C1 segment of cervical spinal cord (tissue), 14 donors: Measurements from ENCODE around the gene TTLL11.
A peak's percentile ranks its signal among the peaks of the same experiment; 100 is the strongest.

Experiments
- DNase-seq, 14 donors: peaks; one replicate each; lab custom pipeline; 2025; lab: John Stamatoyannopoulos, UW

Gene TTLL11

DNA sequence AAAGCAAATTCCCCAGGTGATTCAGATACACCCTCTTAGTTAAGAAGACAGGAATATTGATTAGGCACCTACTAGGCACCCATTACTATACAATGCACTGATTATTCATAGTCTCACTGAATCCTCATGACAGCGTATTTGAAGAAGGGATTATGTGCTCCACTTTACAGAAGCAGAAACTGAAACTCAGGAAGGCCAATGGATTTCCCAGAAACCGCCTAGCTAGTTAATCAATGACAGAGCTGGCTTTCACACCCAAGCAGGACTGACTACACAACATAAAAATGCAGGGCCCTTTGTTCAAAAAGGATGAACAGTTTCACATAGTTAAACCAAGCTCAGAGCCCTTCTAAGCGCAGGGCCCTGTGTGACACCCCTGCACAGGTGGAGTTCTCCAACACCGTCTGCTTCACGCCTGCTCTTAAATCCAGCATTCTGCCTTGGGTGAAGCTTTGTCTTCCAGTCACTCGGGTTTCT, 117.3 kb downstream of the TTLL11 start:
- DNase-seq, result no peak

DNA sequence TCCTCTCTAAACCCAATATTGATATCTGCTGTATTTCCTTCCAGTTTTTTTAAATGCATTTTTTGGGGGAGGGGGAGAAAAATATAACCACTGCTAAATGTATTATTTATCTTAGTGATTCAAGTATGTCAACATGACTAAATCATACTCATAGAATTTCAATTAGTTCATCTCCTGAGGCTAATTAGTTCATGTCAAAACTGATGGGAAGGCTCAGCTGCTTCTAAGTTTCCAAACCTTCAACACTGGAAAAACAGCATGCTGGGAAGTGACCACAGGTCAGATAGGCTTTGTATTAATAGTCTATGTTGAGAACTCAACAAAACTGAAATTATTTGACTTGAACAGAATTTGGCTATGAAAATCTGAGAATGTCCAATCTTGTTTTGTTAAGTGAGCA, 118.7 kb downstream of the TTLL11 start:
- DNase-seq, result no peak

DNA sequence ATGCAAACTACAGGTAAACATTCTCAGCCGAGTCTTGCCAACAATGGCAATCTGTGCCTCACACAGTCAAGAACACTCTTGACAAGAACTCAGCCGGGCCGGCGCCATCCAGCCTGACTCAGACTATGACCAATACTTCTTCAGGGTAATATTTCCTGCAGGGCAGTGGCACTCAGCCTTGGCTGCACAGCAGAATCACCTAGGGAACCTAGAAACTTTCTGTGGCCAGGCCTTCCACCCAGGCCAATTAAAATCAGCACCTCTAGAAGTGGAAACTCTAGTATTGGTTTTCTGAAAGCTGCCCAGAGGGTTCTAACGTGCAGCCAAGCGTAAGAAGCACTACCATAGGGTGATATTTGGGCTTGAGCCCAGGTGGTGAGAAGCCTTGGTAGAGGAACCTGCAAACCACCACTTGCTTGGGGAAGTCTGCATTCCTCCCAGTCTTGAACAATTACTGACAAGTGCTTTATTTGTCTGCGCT, 120.6 kb downstream of the TTLL11 start:
- DNase-seq, result peak in 3 of 14 donors; percentile 12 to 76 (median 29)

DNA sequence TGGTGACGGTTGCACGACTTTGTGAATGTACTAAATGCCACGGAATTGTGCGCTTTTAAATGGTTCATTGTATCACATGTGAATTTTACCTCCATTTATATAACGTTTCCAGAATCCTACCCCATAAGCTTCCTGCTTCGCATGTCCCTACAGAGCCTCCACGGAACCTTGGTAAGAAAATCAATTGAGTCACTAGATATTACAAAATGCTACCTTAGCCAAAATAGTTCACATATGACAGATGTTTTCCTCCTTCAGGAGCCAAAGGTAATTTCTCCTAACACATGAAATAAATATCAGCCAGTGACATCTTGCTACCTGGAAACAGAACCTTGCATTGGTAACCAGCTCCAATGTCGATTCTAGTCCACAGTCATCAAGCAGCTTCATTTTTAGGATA, 125.1 kb downstream of the TTLL11 start:
- DNase-seq, result no peak

DNA sequence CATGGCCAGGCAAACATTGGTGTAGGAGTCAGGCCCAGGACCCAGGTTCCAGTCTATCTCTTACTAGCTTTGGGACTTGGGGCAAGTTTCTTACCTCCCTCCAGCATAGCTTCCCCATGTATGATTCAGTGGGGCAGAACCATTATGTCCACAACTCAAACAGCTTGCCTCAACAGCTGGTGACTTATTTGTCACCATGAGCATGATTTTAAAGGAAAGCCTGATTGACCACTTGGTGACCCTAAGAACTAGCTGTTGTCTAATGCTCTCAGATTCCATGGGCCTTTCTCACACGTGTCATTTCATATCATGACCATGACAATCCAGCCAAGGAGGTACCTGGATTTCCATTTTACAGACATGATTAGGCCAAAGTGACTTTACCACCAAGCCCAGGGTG, 126.4 kb downstream of the TTLL11 start:
- DNase-seq, result no peak

DNA sequence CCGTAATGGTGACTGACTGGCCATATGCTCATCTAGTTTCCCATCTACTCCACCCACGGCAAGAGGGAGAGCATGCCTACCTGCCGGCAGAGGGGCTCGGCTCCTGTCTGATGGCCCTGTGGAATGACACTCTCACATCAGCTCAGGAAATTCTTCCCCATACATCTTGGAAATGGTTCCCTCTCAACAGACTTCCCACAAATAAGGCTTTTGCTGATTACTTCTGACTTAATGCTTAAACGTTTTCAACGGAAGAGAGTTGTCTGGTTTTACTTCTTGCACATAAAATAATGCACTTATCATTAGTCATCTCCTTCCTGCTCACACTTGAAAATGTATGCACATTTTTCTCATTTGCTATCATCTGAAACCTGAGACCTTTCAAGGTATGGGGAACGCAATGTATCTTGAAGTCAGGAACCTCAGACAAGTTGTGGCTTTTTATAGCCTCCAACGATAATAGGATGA, 129.5 kb downstream of the TTLL11 start:
- DNase-seq, result no peak

DNA sequence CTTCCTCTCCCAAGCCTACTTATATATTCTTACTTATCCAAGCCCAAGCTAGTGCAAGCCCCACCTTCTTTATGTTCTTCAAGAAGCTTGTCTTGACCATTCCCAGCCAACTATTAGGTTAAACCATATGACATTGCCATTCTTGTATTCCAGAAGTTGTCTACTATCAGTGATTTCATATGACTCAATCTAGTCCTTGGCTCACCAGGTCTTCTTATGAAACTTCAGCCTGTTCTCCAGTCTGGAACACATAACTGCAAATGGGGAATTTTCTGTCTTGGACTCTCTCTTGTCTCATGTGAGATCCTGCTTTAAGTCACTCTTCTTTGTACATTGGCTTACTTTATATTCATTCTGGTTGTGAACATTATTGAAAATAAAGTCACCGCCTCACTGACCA, 130.7 kb downstream of the TTLL11 start:
- no peak for DNase-seq

DNA sequence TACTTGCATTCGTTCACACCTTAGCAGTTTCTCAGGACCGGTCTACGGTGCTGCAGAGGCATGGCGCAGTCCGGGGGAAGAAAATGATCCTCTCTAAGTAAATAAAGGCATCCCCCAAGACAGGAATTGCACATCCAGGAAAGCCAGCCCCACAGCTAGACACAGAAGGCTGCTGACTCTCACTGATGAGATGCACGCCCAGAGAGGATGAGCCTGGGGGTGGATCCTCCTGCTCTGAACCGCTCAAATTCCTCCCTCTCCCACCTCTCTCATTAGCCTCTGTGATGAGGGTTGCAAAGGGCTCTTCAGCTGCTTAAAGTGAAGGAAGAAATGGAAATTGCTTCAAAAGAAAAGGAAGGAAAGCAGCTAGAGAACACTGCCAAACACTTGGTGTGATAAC, 132.4 kb downstream of the TTLL11 start:
- DNase-seq, result no peak

DNA sequence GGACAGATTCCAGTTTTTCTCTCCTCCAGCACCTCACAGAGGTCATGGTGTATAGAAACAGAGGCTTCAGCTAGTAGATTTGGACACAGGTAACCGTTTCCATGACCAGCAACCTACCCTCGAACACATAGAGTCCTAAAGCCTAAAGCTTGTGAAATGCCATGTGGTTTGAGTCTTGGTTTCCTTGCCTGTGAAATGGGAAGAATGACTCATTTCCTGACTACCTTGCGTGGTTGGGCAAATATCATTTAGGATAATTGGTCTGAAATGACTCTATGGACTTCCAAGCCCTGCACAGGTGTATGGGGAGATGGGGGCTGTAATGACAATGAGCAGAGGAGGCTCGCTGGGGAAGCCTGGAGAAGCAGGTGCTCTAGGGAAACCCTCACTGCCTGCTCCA, 134.6 kb downstream of the TTLL11 start:
- DNase-seq, result no peak

DNA sequence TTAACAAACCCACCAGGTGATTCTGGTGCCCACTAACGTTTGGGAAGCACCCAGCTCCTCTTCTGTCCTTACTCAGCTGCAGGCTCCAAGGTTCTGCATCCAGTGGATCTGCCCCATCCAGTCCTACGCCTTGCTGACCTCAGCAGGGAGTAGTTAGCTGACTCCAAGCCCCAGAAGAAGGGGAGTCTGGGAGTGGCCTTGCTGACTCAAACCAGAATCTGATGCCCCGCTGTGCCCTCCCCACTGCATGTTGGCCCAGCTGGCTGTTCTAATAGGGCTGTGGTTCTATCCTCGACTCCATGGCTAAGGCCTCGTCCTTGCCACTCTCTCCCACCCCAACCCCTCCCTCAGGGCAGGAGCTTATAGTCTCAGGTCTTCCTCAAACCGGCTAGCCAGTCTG, 136.3 kb downstream of the TTLL11 start:
- no peak for DNase-seq

DNA sequence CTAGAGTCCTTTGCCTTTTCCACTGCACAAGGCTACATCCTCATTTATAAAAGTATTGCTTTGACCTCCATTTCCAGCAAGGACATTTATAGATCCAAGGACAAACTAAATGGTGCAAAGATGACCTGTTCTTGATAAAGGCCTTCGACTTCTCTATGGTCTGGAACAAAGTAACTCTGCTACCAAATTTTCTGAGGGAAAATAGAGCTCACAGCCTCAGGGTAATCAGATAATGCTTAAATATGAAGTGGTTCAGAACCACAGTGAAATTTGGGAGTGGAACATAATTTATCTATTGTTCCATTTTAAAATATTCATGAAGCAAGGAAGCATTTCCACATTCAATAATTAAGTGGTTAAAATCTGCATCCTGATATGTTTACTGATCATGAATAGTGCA, 137.5 kb downstream of the TTLL11 start:
- no peak for DNase-seq

DNA sequence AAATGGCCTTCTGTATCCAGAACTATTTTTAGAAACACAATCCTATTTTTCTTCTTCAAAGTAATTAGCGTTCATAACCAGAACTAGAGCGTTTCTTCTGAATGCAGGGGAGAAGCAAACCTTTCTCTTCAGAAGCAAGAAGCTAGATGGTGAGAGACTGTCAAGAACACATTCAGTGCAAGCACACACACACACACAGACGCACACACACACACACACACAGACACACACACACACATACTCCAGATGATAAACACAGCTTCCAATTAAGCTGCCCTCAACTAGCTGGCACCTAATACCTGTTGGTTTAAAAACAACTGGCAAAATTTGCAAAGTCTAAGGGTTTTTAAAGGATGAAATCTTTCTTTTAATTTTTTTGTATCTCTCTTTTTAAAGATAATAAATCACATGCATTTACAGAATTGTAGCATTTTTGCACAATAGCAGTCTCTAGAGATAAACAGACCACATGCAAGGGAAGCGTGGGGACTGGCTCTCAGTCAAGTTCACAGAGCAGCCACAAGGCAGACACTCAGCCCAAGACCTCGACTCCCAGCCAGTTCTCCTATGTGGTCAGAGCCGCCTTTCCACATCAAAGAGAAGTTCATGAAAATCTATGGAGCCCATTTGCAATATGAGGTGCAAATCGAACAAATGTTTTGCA, 138.5 kb downstream of the TTLL11 start:
- peak in 1 of 14 donors; percentile 18 for DNase-seq

DNA sequence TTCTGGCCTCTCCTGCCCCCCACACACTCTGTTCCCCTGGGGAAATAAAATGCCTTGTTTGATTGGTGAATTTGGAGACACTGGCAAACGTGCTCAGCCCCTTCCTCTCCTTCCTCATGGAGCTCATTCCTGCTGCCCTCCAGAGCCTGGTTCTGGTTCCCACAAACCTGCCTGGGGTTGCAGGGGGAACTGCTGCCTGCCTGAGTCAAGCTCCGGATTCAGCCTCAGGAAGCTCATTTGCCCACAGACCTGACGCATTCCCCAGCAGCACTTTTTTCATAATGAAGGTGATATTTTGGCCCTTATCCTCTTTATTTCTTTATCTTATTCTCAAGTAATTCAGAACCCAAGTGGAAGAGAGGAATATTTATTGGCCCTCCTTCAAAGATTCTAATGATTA, 140.5 kb downstream of the TTLL11 start:
- DNase-seq, result no peak

DNA sequence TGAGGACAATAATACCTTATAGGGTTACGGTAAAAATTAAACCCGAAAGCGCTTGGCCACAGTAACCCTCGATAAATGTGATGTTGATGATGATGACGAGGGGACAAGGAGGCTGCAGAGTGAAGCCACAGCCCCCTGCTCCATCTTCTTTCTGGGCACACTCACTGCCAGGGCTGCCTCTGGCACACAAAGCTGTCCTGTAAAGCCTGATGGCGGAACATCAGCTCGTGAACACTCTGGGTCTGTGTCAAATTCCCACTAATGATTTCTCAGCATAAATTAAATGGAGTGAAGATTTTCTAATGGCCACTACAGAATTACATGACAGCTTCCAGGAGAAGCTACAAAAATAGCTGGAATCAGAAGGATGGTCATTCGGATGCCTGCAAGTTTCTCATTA, 142.2 kb downstream of the TTLL11 start:
- DNase-seq, result no peak

DNA sequence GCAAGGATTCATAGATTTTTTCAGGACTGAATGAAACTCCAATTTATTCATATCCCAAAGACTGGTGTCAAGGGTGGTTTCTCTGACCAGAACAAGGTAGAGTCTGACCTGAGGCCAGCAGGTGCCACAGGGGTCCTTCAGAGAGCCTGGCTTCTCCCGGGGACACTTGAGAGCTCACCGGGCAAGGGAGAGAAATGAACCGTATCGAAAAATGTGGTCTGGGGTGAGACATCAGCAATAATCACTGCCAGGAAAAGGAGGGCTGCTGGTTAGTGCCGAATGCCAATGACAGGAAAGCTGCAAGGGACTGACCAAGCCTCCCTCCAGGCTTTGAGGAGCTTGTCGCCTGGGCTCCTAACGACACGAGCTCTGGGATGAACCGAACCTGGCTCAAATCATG, 142.7 kb downstream of the TTLL11 start:
- peak in 1 of 14 donors; percentile 26 for DNase-seq

DNA sequence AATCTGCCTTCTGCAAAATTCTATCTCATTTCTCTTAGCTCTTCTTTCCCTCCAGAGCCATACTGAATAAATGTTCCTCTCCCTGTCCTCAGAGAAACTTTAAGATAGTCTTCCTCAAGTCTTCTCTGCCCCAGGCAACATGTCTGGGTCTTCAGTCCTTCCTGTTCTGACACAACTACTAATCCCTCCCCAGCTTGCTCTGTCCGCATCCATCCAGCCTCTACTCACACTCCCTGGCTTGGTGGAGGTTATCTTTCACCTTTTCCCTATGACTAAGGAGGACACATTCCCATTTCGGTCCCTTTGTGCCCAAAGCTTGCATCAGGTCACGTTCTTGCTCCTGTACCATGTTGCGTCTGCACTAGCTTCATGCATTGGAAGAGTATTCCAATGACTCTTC, 143.3 kb downstream of the TTLL11 start:
- DNase-seq, result no peak

DNA sequence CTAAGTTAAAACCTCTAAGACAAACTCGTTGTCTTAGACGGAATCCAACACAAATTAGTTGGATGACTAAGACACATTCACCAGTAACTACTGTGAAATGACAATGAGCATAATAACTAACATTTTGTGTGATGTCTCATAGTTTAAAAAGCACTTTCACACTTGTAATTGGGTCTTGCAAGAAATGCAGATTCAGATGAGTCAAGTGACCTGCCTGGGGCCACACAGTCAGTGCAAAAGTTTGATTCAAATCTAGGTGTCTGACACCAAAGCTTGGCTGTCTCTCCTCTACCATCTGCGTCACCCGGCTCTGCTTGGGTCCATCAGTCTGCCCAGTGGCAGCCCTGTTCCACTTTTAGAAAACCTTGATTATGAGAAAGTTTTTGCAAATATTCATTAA, 143.7 kb downstream of the TTLL11 start:
- DNase-seq, result no peak

DNA sequence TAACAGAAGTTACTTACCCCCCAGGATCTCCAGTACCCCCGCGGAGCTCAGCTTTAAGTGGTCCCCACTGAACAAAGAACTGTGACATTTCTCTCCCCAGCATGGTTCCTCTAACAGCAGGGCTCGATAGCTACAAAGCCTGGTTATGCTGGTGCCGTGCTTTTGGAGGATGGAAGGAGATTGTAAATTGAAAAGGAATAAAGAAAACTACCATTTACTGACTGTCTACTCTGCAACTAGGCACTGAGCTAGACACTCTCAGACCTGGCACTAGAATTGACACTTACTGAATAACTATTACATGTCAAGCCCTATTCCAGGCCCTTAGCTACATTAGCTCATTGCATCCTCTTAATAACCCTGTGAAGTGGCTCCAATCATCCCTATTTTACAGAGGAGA, 145.3 kb downstream of the TTLL11 start:
- no peak for DNase-seq

DNA sequence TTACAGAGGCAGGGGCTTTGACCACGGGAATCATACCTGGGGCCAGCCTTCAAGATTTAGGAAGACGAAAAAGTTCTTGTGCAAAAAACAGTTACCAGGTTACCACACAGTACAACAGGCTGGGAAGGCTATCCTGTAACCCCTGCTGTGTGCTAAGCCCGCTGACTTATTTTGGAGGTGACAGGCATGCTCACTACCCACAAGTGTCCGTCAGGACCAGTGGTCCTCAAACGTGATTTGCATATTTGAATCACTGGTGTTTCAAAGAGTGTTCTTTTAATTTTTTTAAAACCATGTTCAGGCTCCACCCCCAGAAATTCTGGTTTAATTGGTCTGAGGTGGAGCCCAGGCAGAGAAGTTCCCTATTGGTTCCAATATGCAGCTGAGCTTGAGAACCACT, 146.6 kb downstream of the TTLL11 start:
- no peak for DNase-seq

DNA sequence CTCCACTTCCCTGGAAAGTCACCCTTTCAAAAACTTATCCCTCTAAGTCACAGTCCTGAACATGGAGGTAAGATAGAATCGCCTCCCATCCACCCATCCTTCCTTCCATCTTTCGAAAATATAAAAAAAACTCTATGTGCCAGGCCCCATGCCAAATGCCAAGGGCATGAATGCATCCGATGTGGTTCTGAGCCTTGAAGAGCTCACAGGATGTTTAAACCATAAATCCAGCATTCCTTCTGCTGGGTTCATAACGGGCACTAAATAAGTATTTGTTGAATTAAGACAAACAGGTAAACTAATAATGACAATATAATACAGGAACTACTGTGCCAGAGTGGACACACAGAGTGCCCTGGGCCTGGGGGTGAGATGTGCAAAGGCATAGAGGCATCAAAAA, 147.3 kb downstream of the TTLL11 start:
- no peak for DNase-seq

DNA sequence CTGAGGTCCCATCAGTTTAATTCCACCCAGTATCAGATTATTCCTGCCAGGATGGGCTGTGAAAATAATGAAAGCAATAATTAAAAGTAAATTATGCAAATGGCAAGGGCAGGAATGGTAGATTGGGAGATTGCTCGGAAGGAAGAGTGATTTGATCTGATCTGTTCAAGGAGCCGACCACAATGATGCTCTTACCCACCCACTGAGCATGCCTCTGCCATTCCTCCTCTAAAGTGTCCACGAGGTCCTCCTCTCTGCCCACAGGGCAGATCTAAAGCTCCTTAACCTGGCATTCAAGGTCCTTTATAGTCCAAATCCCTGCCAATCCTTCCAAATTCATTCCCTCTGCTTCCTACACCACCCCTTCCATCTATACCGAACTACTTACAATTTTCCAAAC, 147.8 kb downstream of the TTLL11 start:
- DNase-seq, result no peak

DNA sequence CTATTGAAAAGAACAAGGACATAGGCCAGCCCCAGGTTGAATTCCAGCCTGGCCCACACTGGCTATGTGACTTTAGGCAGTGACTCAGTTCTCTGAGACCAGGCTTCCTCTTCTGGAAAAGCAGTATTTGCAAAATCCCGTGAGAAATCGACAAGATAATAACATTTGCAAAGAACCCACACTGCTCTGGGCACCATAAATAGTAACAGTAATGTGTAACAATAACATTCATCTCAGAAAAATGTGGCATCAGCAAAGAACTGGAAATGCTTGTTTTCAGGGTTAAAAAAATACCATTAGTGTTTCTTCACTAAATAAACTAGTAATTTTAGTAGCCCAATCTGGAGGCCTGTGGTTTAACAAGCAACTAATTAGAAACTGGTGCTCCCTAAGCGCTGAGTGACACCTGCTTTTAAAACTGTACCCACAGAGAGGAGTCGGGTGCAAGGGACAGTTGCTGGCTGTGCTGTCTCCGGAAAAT, 148.4 kb downstream of the TTLL11 start:
- DNase-seq, result no peak

DNA sequence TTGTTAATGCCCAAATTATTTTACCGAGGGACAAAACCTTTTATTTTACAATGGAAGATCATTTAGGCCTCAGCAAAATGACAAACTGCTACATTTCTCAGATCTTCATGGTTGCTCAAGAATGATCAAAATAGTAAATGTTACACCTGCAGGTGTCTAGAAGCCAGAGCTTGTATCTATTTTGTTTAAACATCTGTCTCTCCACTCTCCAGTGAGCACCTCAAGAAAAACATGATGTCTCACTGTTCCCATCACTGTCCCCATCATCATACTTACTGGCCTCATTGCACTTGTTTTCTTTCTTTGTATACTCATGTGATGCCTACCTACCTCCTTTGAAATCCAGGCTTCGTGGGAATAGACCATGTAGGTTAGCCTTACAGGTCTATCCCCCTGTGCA, 149.6 kb downstream of the TTLL11 start:
- DNase-seq, result no peak
